Stimulated activated CD4-positive, alpha-beta T cell treated with anti-CD3 and anti-CD28 coated beads, Interleukin-15, amount 100 ng/mL, for 48 hours (primary cell): ENCODE measurements around the gene TNS1.

ENCODE experiments used
- DNase-seq, 2 donors: peaks; one replicate each; pipeline ENCODE4 v3.0.0-alpha.2; 2020; ENCODE audit warnings: low read depth in 2 of 2

Gene TNS1

GRCh38 chr2:217956586-217957457 is 46.0 kb downstream of the TNS1 start:
- no peak for DNase-seq

GRCh38 chr2:217955881-217956493 is 46.8 kb downstream of the TNS1 start:
- DNase-seq: no peak

GRCh38 chr2:217954971-217955740 is 47.6 kb downstream of the TNS1 start:
- no peak for DNase-seq

DNA sequence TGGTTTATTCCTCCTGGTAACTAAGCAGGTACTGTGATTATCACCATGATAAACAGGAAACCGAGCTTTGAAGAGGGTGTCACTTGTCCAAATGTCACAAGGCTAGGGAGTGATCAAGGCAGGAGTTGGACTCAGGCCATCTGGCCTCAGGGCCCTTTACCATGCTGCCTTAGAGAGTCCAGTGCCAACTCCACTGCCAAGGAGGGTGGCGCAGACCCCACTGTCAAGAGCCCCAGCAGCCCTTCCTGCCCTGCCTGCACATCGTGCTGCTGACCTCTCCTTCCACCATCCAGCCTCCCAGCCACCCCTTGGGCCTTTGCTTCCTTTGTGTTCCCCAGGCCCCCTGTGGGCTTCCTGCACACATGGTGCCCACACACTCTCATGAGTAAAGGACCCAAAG is 48.3 kb downstream of the TNS1 start:
- no peak for DNase-seq

DNA sequence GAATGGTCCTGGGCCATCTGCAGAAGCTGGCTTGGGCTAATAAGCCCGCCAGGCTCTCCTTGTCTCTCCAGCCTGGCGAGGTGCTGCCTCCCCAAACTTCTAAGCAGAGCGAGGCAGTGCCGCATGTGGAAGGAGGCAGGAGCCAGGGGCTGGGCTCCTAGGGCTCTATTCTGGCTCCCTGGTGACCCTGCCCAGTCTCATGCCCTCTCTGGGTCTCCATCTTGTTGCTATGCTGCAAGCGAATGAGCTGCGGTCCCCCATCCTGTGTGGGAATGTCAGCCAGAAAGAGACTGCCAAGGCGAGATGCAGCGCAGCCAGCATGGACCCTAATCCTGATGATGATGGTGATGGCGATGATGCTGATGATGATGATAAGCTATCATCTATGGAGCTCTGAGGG is 48.7 kb downstream of the TNS1 start:
- DNase-seq: no peak

- DNase-seq: no peak
Measured at GRCh38 chr2:217953531-217953932, 49.3 kb downstream of the TNS1 start.

DNA sequence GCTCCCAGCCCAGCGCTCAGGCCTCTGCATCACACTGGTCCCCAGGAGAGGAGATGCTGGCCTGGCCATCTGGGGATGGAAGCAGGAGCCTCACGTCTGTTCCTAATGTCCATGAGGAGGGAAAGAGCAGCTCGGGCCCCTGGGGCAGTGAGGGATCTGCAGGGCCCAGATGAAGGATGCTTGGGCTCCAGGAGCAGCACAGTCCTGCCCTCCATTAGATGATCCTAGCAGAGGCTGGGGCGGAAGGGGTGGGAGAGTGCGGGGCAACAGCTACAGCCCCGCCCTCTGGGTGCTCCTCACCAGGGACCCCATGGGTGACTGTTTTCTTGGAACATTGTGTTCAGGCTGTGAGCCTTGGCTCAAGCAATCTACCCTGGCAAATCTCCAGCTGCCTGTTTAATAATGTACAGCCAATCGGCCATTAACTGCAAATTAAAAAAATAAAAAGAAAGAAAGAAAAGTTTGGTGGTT is 49.7 kb downstream of the TNS1 start:
- DNase-seq: no peak

- DNase-seq: no peak
Measured at GRCh38 chr2:217952409-217952808, 50.4 kb downstream of the TNS1 start.

GRCh38 chr2:217951521-217952247 is 51.1 kb downstream of the TNS1 start:
- no peak for DNase-seq

DNA sequence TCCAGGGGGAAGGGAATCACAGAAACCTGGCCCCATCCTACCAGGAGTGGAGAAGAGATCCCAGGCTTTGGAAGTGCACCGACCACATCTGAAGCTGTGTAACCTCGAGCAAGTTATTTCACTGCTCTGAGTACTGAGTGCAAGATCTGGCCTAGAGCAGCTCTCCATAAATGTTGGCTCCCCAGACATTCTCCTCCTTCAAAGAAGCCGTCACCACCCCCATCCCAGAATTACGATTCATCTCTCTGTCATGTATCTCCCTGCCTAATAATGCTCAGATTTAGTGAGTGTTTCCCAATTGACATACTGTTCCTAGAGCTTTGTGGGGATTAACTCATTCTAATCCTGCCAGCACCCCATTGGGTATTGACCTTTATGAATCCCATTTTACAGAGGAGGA is 51.7 kb downstream of the TNS1 start:
- DNase-seq: no peak

- DNase-seq: no peak
Measured at GRCh38 chr2:217950401-217950871, 52.4 kb downstream of the TNS1 start.

GRCh38 chr2:217949447-217949846 is 53.3 kb downstream of the TNS1 start:
- no peak for DNase-seq

DNA sequence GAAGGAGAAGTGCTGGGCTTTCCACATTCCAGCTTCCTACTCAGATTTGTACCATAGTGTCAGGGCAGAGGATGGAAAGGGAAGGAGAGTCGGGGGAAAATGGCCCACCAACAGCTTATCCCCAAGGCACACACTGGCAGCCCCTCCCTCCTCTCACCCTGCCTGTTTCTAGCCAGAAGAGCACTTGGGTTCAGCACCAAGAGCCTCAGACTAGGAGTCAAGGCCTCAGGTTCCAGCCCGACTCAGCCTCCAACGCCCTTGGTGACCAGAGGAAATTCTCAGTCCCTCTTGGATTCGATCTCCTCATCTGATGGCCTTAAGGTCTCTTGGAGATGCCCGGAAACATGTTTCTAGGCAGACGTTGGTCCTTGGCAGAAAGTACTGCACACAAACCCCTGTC is 53.9 kb downstream of the TNS1 start:
- no peak for DNase-seq

DNA sequence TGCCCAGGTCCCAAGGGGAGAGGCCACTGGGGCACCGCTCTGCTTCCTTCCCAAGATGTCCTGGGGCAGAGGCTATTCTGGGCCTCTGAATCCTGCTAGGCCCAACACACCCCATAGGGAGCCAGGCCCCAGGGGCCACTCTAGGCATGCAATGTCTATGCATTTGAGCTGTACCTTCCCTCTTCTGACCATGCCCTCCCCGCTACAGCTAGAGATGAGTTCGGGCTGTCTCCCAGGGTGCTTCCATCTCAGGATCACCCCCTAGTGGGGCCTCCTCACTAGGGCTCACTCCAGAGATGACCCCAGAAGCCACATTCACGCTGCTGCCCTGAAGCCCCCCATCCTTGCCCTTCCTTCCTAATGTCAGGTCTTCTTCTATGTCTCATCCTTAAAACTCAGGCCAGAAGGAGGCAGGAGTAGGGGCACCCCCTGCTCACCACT is 54.4 kb downstream of the TNS1 start:
- no peak for DNase-seq

GRCh38 chr2:217947383-217948350 is 55.1 kb downstream of the TNS1 start:
- no peak for DNase-seq

DNA sequence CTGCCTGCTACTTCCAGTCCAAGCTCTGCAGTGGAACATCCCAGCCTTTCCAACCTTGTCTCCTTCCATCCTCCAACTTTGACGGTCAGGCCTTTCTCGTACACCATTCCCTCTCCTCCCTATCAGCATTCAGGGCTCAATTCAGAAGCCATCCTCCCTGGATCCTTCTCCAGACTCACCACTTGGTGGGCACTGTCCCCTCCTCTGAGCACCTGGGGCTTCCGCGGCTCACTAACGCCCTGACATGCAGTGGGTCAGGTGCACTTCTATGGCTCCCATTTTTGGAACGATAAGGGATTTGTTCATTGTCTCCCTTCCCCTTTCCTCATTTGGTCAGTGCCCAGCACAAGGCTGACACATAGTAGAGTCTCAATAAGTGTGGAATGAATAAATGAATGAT is 56.7 kb downstream of the TNS1 start:
- no peak for DNase-seq

- no peak for DNase-seq
Measured at GRCh38 chr2:217945530-217945929, 57.3 kb downstream of the TNS1 start.

DNA sequence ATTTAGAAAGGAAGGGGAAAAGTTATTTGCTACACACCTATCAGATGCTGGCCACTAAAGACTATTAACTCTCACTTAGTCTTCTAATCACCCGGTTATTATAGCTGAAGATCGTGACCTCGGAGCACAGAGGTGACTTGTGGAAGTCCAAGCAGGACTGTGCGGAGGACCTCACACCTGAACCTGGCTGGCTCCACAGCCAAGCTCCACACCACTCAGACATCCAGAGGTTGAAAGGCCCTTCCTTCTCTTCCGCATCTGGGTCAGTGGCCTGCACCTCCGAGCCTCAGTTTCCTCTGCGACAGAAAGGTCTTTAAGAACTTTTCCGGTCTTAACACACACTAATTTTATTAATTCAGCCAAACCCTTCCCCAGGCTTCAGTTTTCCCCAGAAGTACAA is 57.9 kb downstream of the TNS1 start:
- DNase-seq: no peak

DNA sequence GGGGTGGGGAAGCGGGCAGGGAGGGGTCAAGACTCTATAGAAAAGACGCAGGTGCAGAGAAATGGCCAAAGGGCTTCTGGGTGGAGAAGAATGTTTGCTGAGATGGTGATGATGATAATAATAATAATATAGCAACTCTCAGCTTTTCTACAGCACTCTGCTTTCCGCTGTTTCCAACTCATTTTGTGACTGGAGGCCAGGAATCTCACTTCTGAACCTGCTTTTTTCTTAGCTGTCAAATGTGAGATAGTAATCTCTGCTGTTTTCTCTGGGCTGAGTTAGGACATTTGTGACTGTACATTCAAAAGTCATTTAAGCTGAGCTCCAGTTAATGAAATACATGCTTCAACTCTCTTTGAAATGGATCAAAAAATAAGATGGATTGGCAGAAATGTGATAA is 58.4 kb downstream of the TNS1 start:
- no peak for DNase-seq
